KBM-7 (cell line): ENCODE results near the gene SPECC1.
"Not testable (repeated sequence)": the region's sequence is repeated elsewhere in the genome, so short reads cannot be mapped to it uniquely, and the experiment has no call there.

Experiments used
- DNase-seq: peaks from one replicate; pipeline ENCODE4 v3.0.0-alpha.2; 2015
- in situ Hi-C: fragments of 300-500 bp; cut with MboI; formaldehyde crosslinking; loops from 2 replicates; pipeline ENCODE4 v1.14.3; 2020; ENCODE audit warnings: low sequenced_read_pairs, low pct_unique_long_range_greater_than_20kb, mixed read lengths

Gene SPECC1

DNA sequence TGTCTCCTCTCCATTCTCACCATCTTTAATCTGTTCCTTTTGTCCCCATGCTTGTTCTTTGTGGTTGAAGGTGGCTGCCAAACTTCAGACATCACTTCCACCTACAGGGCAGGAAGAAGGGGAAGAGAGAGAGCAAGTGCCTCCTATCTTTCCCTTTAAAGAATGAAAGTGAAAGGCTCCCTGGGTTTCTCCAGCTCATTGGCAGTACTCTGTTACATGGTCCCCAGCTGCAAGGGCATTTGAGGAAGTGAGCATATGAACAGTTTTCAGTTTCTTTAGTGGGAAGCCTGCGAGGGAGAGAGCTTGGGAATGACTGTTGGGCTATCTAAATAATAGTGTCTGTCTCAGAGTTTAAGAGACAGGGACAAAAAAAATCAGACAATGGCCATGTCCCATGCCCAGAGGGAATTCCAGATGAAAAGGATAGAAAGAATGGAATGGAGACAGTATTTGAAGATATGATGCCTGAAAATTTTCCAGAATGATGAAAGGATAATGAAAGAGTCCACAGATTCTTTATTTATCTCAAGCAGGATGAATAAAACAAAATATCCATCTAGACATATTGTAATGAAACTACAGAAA lies 298.3 kb downstream of the SPECC1 start:
- in situ Hi-C loops: no loop called here
- DNase-seq: no peak

DNA sequence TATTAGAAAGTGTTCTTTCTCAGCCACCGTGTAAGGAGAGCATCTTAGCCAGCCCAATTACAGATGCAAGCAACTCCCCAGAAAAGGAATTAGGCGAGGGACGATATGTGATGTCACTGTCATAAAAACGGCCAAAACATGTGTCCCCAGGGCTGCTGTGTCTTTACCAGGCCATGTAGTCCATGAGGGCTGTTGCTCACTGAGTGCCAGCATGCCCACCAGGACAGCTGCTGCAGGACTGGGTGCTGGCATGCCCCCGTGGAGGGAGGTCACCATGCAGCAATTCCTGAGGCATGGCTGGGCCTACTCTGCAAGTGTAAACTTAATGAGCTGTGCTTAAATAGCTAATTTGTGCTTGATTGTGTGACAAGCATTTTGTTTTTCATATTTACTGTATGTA lies 301.3 kb downstream of the SPECC1 start:
- no peak for DNase-seq
- in situ Hi-C loops: no loop called here

DNA sequence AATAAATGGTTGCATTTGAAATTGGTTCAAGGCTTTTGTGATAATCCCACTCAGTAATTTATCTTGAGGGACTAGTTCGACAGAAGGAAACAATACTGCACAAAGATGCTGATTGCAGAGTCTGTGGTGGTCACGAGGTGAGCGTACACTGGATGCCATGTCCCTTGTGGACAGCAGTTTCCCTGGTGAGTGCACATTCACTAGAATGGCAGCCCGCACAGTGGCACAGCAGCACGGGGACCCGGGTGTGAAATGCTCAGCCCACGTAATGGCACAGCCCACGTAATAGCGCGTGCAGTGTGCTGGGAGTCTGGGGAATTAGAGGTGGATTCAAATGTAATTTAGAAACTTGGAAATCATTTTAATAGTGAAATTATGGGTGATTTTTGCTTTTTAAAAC lies 304.1 kb downstream of the SPECC1 start:
- no peak for DNase-seq
- in situ Hi-C loops: no loop called here

DNA sequence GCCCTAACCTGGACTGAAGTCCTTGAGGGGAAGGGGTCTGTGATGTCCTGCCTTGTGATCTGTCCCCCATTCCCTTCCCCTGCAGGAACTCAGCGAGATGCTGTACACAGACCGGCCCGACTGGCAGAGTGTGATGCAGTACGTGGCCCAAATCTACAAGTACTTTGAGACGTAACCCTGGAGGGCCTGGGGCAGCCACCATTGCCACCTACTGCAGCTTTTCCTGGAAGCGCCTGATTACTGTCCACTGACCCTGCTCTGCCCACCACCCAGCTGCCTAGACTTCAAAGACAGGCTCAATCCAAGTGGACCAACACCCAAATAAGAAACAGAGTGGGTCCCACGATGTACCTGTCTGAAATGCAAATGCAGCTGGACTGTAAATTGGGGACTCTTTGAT lies 304.7 kb downstream of the SPECC1 start:
- in situ Hi-C loops: no loop called here
- DNase-seq: no peak

DNA sequence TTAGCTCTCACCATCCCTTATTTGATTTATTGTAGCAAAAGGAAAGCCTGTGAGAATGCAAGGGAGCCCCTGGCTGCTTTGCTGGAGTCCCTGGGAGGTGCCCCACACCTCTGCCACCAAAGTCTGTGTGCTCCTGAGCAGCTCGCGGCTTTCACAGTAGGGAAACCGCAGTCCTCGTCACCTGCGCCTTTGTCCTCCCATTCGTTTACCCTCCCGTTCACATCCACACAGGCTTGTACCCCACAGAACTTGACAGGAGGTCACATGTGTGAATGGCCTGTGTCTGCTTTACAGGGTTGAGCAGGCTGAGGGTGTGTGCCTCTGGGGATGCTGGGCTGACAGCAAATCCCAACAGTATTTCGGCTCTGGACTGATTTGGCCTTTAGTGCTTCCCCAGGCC lies 305.7 kb downstream of the SPECC1 start:
- in situ Hi-C loops: no loop called here

DNA sequence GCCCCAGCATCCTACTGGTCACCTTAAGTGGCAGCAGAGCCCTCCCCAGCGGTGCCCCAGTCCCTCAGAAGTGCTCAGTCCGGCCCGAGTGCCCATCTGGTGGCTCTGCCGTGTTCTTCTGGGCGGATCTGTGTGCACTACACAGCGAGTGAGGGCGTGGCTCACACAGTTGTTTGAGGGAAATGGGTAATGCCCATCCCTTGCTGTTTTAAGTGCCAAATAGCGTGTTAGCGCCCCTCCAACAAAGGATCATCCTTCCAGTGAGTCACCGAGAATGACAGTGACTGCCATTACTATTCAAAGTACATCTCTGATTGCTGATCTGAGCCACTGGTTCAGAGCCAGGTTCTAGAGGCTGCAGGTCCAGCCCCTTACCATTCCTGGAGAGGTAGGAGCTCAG lies 306.2 kb downstream of the SPECC1 start:
- in situ Hi-C loops: no loop called here

More for the DNA sequence above, 305.7 kb downstream of the SPECC1 start:
- DNase-seq: no peak

DNA sequence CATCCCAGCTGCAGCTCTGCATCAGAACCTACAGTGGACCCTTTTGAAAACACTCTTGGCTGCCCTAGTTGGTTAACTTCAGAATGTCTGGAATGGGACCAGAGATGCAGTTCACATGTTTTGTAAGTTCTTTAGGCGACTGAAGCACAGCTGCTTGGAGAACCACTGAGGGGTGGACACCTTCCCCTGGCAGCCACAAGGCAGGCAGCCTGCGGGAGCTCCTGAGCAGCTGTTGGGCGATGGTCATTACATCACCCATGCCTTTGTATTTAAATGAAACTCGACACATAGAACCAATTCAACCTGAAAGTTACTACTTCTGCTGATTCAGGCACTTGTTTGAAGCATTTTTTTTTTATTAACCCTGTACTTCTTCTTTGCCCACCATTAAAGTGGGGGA lies 306.7 kb downstream of the SPECC1 start:
- in situ Hi-C loops: no loop called here
- DNase-seq: no peak

More for the DNA sequence above, 306.2 kb downstream of the SPECC1 start:
- no peak for DNase-seq

DNA sequence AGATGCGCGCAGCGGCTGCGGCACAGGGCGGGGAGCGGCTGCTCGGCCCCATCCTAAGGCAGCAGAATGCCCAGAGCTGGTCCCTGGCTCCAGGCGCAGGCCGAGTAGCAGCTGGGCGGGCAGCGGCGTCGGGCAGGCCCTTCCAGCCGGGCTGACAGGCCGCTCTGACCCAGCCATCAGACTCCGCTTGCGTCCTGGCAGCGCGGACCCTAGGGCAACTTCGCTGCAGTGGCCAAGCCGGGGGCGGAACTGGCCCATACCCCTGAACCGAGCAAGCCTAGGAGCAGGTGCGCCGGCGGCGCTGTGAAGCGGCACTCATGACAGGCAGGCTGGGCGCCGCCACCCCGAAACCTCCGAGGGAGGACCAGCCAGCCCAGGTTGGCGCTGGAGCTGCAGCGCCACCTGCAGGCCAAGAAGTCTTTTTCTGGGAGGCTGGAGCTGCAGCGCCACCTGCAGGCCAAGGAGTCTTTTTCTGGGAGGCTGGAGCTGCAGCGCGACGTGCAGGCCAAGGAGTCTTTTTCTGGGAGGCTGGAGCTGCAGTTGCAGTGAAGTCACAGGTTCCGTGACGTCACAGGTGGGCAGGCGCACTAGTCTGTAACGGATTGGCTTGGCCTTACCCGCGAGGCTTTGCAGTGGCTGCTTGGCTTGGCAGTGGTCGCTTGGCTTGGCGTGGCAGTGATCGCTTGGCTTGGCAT lies 311.5 kb downstream of the SPECC1 start:
- in situ Hi-C loops: not testable (repeated sequence)
- peak; percentile 58 for DNase-seq

DNA sequence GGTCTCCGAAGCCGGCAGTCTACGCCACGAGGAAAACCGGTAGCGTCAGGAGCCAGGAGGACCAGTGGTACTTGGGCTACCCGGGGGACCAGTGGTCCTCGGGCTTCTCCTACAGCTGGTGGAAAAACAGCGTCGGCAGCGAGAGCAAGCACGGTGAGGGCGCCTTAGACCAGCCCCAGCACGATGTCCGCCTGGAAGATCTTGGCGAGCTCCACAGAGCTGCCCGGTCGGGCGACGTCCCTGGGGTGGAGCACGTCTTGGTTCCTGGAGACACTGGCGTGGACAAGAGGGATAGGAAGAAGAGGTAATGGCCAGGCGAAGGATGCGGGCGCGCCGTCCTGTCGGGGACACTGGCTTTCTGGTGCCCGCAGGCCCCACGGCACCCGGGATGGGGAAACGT lies 312.2 kb downstream of the SPECC1 start:
- in situ Hi-C loops, DNase-seq: not testable (repeated sequence)

DNA sequence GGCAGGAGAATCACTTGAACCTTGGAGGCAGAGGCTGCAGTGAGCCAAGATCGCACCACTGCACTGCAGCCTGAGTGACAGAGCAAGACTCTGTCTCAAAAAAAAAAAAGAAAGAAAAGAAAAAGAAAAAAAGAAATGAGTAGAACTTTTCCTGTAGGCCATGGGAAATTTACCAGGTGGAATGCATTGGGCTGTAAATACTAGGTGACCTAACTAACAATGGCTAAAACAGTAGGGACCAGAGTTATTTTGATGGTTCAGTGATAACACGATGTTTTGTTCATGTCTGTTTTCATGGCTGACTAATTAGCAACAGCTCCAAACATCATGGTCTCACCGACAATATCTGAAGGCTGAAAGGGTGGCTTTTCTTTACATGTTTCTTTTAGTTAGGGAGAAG lies 318.6 kb downstream of the SPECC1 start:
- in situ Hi-C loops: not testable (repeated sequence)

DNA sequence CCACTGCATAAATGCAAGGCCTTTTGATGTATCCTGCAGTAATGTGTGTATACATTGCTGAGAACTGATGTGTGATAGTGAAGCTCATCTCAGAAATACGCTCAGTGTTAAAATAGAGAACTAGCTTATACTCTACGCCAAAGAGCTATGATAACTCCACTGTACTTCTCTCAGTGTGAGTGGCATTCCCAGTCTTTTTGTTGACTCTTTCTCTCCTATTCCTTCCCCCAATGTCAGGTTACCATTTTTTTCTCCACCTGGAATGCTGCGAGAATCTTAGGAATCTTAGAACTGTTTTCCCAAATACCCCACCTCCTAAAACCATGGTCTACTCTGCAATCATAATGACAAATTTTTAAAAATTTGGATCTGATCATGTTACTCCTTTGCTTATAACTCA lies 342.2 kb downstream of the SPECC1 start:
- in situ Hi-C loops, DNase-seq: not testable (repeated sequence)

More for the DNA sequence above, 318.6 kb downstream of the SPECC1 start:
- not testable (repeated sequence) for DNase-seq

DNA sequence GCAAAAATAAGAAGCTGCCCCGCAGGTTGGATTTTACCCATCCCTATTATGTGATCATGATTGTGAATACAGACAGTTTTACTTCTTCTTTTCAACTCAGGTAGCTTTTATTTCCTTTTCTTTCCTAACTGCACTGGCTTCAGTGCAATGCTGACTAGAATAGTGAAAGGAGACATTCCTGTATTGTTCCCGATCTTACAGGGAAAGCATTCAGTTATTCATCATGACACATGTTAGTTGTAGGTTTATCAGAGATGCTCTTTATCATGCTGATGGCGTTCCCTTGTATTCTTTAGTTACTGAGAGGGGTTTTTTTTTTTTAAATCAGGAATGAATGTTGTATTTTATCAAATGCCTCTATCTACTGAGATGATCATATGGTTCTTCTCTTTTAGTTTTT lies 343.4 kb downstream of the SPECC1 start:
- in situ Hi-C loops, DNase-seq: not testable (repeated sequence)

DNA sequence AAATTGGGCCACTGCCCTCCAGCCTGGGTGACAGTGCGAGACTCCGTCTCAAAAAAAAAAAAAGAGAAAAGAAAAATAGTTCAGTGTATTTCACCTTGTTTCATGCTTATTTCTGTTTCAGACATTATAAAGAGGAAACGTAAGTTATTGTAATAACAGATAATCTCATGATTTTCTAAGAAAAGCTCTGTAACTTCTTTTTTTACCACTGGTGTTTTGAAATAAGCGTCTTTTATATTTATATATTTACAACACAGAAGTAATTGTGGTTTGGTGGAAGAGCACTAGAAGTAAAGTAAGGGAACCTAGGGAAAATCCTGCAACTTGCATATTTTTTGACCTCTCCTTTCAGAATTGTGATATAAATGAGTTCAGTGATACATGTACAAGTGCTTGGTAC lies 354.7 kb downstream of the SPECC1 start:
- DNase-seq, in situ Hi-C loops: not testable (repeated sequence)
